HCT116 (cell line): ENCODE results near the gene FAM118B. TPM values are rescaled to one million over a fixed set of nuclear protein-coding genes. Genes with fewer than 3 reads are reported as not detected.

Source experiments
- ATAC-seq: fragments of 200-7000 bp; cut with Tn5 transposase; 2 replicates; pipeline ENCODE4 v1.9.1; 2020; ENCODE audit warnings: mild to moderate bottlenecking, moderate library complexity
- BruUV-seq: library from RNA; stranded (reverse); fragments of 400-500 nt; replicated peaks from 2 replicates; lab custom pipeline; 2021; lab: Mats Ljungman, UMichigan
- CTCF ChIA-PET: fragments of 300-600 bp; sonication (Branson Sonifier 250); formaldehyde crosslinking; loops from one replicate; lab custom pipeline; 2021; ENCODE audit warnings: antibody characterized with exemption; lab: Charles Lee
- POLR2A ChIA-PET: fragments of 300-600, 350-600 bp; sonication (Branson Sonifier 250); formaldehyde crosslinking; loops from one replicate; lab custom pipeline; 2021; ENCODE audit warnings: antibody characterized with exemption; lab: Charles Lee
- RAD21 ChIA-PET, 2 experiments: fragments of 300-600 bp; sonication (Branson Sonifier 250); formaldehyde crosslinking; loops; one replicate each; lab custom pipeline; 2023; ENCODE audit warnings: low total read pairs in 2 of 2; ENCODE audit not compliant: uncharacterized antibody in 2 of 2, unreplicated experiment in 2 of 2, low non-redundant PET in 1 of 2; lab: Charles Lee
- DNase-seq: peaks from one replicate; pipeline ENCODE4 v3.0.0-alpha.2; 2010; ENCODE audit warnings: low read depth, low spot score
- H2AFZ ChIP-seq: fragments of 200-600 bp; shearing (Covaris generic), sonication (generic); 2 replicates; pipeline ENCODE4 v1.6.1; 2017; ENCODE audit warnings: low read depth, mixed run types, mixed read lengths, antibody characterized with exemption, low read length; ENCODE audit not compliant: poor library complexity, severe bottlenecking
- H3K27ac ChIP-seq: 2 replicates; pipeline ENCODE4 v1.5.1; 2012; ENCODE audit warnings: low read depth, low read length
- H3K27me3 ChIP-seq: fragments of 200-600 bp; sonication (generic); 2 replicates; pipeline ENCODE4 v1.6.1; 2016; ENCODE audit warnings: mixed run types, low read length, mixed read lengths; ENCODE audit not compliant: insufficient read depth
- H3K36me3 ChIP-seq, 2 experiments: fragments of 200-500 bp in 1 of 2; fragments of 200-600 bp in 1 of 2; sonication (Bioruptor generic) in 1 of 2; sonication (generic) in 1 of 2; 2 replicates each; pipeline versions ENCODE4 v1.5.1 to v1.6.1; 2014 to 2016; ENCODE audit warnings: low read length in 2 of 2, inconsistent platforms in 1 of 2, mixed read lengths in 1 of 2, mixed run types in 1 of 2; ENCODE audit not compliant: insufficient read depth in 2 of 2, control insufficient read depth in 1 of 2
- H3K4me1 ChIP-seq, 2 experiments: fragments of 200-600 bp in 1 of 2; sonication (generic) in 1 of 2; 2 replicates each; pipeline versions ENCODE4 v1.5.1 to v1.6.1; 2012 to 2017; ENCODE audit warnings: low read length in 2 of 2, inconsistent platforms in 1 of 2, mild to moderate bottlenecking in 1 of 2, mixed read lengths in 1 of 2, mixed run types in 1 of 2, moderate library complexity in 1 of 2; ENCODE audit not compliant: insufficient read depth in 2 of 2, control insufficient read depth in 1 of 2
- H3K4me2 ChIP-seq: fragments of 200-600 bp; sonication (generic); 2 replicates; pipeline ENCODE4 v1.6.1; 2017; ENCODE audit warnings: mixed run types, low read length, mixed read lengths
- H3K4me3 ChIP-seq, 2 experiments: fragments of 200-600 bp in 1 of 2; sonication (generic) in 1 of 2; replicated peaks in 1 of 2; 2 replicates each; pipeline ENCODE4 v1.5.1; 2011 to 2016; ENCODE audit warnings: low read length in 2 of 2, control low read depth in 1 of 2, low read depth in 1 of 2, mild to moderate bottlenecking in 1 of 2, mixed read lengths in 1 of 2, mixed run types in 1 of 2
- H3K79me2 ChIP-seq: fragments of 200-600 bp; sonication (generic); 2 replicates; pipeline ENCODE4 v1.6.1; 2017; ENCODE audit warnings: mild to moderate bottlenecking, mixed run types, low read length, moderate library complexity, mixed read lengths; ENCODE audit not compliant: insufficient read depth
- H3K9ac ChIP-seq: fragments of 200-600 bp; sonication (generic); 2 replicates; pipeline ENCODE4 v1.6.1; 2016; ENCODE audit warnings: low read length, mixed read lengths
- H3K9me2 ChIP-seq: fragments of 200-600 bp; sonication (generic), shearing (Covaris generic); 2 replicates; pipeline ENCODE4 v1.6.1; 2017; ENCODE audit warnings: mixed run types, mild to moderate bottlenecking, moderate library complexity; ENCODE audit not compliant: insufficient read depth
- H3K9me3 ChIP-seq, 2 experiments: fragments of 200-500 bp in 1 of 2; fragments of 200-600 bp in 1 of 2; sonication (Bioruptor generic) in 1 of 2; sonication (generic) in 1 of 2; 2 replicates each; pipeline ENCODE4 v1.6.1; 2014 to 2017; ENCODE audit warnings: low read length in 2 of 2, mixed read lengths in 2 of 2, inconsistent platforms in 1 of 2, low read depth in 1 of 2, mild to moderate bottlenecking in 1 of 2, mixed run types in 1 of 2, moderate library complexity in 1 of 2; ENCODE audit not compliant: control insufficient read depth in 1 of 2, insufficient read depth in 1 of 2
- H4K20me1 ChIP-seq: fragments of 200-600 bp; sonication (generic), shearing (Covaris generic); 2 replicates; pipeline ENCODE4 v1.6.1; 2017; ENCODE audit warnings: mixed run types, mild to moderate bottlenecking, moderate library complexity; ENCODE audit not compliant: insufficient read depth
- ELF1 ChIP-seq: IDR thresholded peaks from 2 replicates; pipeline ENCODE4 v1.6.1; 2012; ENCODE audit warnings: low read depth, borderline replicate concordance
- EZH2phosphoT487 ChIP-seq: fragments of 200-600 bp; IDR thresholded peaks from 2 replicates; pipeline ENCODE4 v1.6.1; 2018; ENCODE audit warnings: antibody characterized with exemption, borderline replicate concordance
- JUND ChIP-seq: IDR thresholded peaks from 2 replicates; pipeline ENCODE4 v1.6.1; 2012
- RAD21 ChIP-seq: IDR thresholded peaks from 2 replicates; pipeline ENCODE4 v1.6.1; 2012; ENCODE audit warnings: low read depth, mild to moderate bottlenecking
- SP1 ChIP-seq: IDR thresholded peaks from 2 replicates; pipeline ENCODE4 v1.6.1; 2012; ENCODE audit warnings: low read depth
- SRF ChIP-seq: IDR thresholded peaks from 2 replicates; pipeline ENCODE4 v1.6.1; 2012; ENCODE audit warnings: low read depth
- intact Hi-C: fragments of 100-400 bp; cut with micrococcal nuclease; formaldehyde crosslinking; loops from 2 replicates; pipeline ENCODE4 v1.10.0; 2022
- total RNA-seq: library from RNA; stranded (reverse); gene quantifications from one replicate; pipeline ENCODE4 v1.2.1, GENCODE V29; 2021; ENCODE audit not compliant: unreplicated experiment
- TF ChIP-seq, protein P1 (sequence below), 3 experiments: fragments of 200-600 bp in 1 of 3; sonication (generic) in 1 of 3; IDR thresholded peaks in 2 of 3; conservative IDR thresholded peaks in 1 of 3; 2 replicates each; pipeline ENCODE4 v1.5.1; 2012 to 2017; ENCODE audit warnings: low read depth in 2 of 3, low read length in 2 of 3, antibody characterized with exemption in 1 of 3, borderline replicate concordance in 1 of 3, control low read depth in 1 of 3, mild to moderate bottlenecking in 1 of 3, mixed read lengths in 1 of 3, mixed run types in 1 of 3, moderate library complexity in 1 of 3; ENCODE audit not compliant: insufficient read depth in 1 of 3
- TF ChIP-seq, protein P2 (sequence below): IDR thresholded peaks from 2 replicates; pipeline ENCODE4 v1.6.1; 2012
- TF ChIP-seq, protein P3 (sequence below): IDR thresholded peaks from 2 replicates; pipeline ENCODE4 v1.6.1; 2012

The FAM118B gene
- total RNA-seq, 1 experiment from 2014 or later = 12.8 TPM

DNA sequence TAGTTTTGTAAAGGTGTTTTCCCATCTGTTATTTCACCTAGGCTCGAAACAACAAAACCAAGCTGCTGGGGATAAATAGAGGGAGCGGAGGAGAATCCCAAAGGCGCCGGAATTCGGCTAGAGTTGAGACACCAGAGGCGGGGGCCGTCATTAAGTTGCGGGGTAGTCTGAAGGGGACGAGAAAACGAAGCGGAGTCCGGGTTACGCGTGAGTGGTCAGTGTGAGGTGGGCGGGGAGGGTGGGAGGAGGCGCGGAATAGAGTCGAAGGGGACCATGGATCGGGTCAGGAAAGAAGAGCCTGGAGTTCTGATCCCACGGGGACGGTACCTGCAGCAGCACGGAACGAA is 56.8 kb downstream of the FAM118B start:
- Histone ChIP-seq H3K9me2 (no peaks in the 10 kb centered on the region), H2AFZ (no peak overlapping the region), H3K4me2 (peak overlapping the region; percentile 86), H3K79me2 (peaks cover 51% of the 10 kb centered on the region)
- intact Hi-C loops = loop anchor here (2.0 kb wide), 1 partner anchor 58 kb away; the partner anchor contains the start of genes FAM118B and RPUSD4
- CTCF ChIA-PET = no interaction called here
- no TSS peak for BruUV-seq
- TF ChIP-seq JUND (no peak), ELF1 (no peak), EZH2phosphoT487 (no peak), SRF (no peak), RAD21 (no peak), SP1 (no peak)
- TF ChIP-seq, protein P1, sequence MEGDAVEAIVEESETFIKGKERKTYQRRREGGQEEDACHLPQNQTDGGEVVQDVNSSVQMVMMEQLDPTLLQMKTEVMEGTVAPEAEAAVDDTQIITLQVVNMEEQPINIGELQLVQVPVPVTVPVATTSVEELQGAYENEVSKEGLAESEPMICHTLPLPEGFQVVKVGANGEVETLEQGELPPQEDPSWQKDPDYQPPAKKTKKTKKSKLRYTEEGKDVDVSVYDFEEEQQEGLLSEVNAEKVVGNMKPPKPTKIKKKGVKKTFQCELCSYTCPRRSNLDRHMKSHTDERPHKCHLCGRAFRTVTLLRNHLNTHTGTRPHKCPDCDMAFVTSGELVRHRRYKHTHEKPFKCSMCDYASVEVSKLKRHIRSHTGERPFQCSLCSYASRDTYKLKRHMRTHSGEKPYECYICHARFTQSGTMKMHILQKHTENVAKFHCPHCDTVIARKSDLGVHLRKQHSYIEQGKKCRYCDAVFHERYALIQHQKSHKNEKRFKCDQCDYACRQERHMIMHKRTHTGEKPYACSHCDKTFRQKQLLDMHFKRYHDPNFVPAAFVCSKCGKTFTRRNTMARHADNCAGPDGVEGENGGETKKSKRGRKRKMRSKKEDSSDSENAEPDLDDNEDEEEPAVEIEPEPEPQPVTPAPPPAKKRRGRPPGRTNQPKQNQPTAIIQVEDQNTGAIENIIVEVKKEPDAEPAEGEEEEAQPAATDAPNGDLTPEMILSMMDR (IDR thresholded peaks at IDR 0.05 in 2 of 3, conservative IDR thresholded peaks at IDR 0.05 in 1 of 3; ENCODE audit: borderline replicate concordance in 1 of 3, insufficient read depth in 1 of 3, low read depth in 2 of 3, low read length in 2 of 3) = no peak
- TF ChIP-seq, protein P2, sequence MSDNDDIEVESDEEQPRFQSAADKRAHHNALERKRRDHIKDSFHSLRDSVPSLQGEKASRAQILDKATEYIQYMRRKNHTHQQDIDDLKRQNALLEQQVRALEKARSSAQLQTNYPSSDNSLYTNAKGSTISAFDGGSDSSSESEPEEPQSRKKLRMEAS = no peak
- TF ChIP-seq, protein P3, sequence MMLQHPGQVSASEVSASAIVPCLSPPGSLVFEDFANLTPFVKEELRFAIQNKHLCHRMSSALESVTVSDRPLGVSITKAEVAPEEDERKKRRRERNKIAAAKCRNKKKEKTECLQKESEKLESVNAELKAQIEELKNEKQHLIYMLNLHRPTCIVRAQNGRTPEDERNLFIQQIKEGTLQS = no peak
- TF ChIP-seq, all 23 proteins: peak for 0
- H3K4me1 ChIP-seq = peaks cover 3 to 20% of the 10 kb centered on the region in 2 experiments; a peak in 2 of 4 replicates
- ChIA-PET RAD21 (no interaction called here), POLR2A (interaction anchor here (1.0 to 1.7 kb wide), 2 partner anchors 10 to 13 kb away, joined by 3 to 4 read pairs; no protein-coding TSS in a partner anchor)
- no peaks in the 10 kb centered on the region for H4K20me1 ChIP-seq
- H3K9ac ChIP-seq = peak overlapping the region; percentile 95
- H3K27ac ChIP-seq = peak overlapping the region; percentile 69
- H3K4me3 ChIP-seq = peak overlapping the region; percentile 95 to 99
- peaks cover 24 to 40% of the 10 kb centered on the region in 2 experiments for H3K36me3 ChIP-seq
- H3K27me3 ChIP-seq = no peaks in the 10 kb centered on the region
- no peaks in the 10 kb centered on the region for H3K9me3 ChIP-seq
- ATAC-seq (peak; percentile 53), DNase-seq (no peak)
